ENCODE data around the gene MAST4.

MAST4 gene

GRCh38 chr5:66727630-66728029 lies 131.4 kb downstream of the MAST4 start:
- TF ChIP-seq CTCF (IDR thresholded peaks at IDR 0.05; ENCODE audit: low read depth, low read length, missing control alignments) = no peak
- no peak overlapping the region for H3K4me3 ChIP-seq (ENCODE audit: low read depth, low read length)
- in situ Hi-C loops (cut with HindIII; ENCODE audit: low pct_ligation_motif_present, low sequenced_read_pairs) = no loop called here
- DNase-seq = no peak
- no peak overlapping the region for H3K27ac ChIP-seq
- no peaks in the 10 kb centered on the region for H3K27me3 ChIP-seq (replicated peaks)
- H3K36me3 ChIP-seq (replicated peaks) = no peaks in the 10 kb centered on the region

- in situ Hi-C loops (cut with HindIII; ENCODE audit: low pct_ligation_motif_present, low sequenced_read_pairs) = no loop called here
- Histone ChIP-seq H3K36me3 (replicated peaks) (no peaks in the 10 kb centered on the region), H3K4me3 (ENCODE audit: low read depth, low read length) (no peak overlapping the region), H3K27me3 (replicated peaks) (no peaks in the 10 kb centered on the region), H3K27ac (no peak overlapping the region)
- no peak for DNase-seq
- TF ChIP-seq CTCF (IDR thresholded peaks at IDR 0.05; ENCODE audit: low read depth, low read length, missing control alignments) = no peak
Measured at GRCh38 chr5:66728049-66728448, 131.9 kb downstream of the MAST4 start.

GRCh38 chr5:66737096-66737495 lies 140.9 kb downstream of the MAST4 start:
- no peak for DNase-seq
- no peaks in the 10 kb centered on the region for H3K36me3 ChIP-seq (replicated peaks)
- in situ Hi-C loops (cut with HindIII; ENCODE audit: low pct_ligation_motif_present, low sequenced_read_pairs) = no loop called here
- TF ChIP-seq CTCF (IDR thresholded peaks at IDR 0.05; ENCODE audit: low read depth, low read length, missing control alignments) = no peak
- H3K4me3 ChIP-seq (ENCODE audit: low read depth, low read length) = no peak overlapping the region
- H3K27ac ChIP-seq = no peak overlapping the region
- no peaks in the 10 kb centered on the region for H3K27me3 ChIP-seq (replicated peaks)

- no peak overlapping the region for H3K4me3 ChIP-seq (ENCODE audit: low read depth, low read length)
- no peaks in the 10 kb centered on the region for H3K36me3 ChIP-seq (replicated peaks)
- no peaks in the 10 kb centered on the region for H3K27me3 ChIP-seq (replicated peaks)
- no peak overlapping the region for H3K27ac ChIP-seq
- no peak for DNase-seq
- TF ChIP-seq CTCF (IDR thresholded peaks at IDR 0.05; ENCODE audit: low read depth, low read length, missing control alignments) = no peak
- in situ Hi-C loops (cut with HindIII; ENCODE audit: low pct_ligation_motif_present, low sequenced_read_pairs) = no loop called here
Measured at GRCh38 chr5:66738136-66738535, 141.9 kb downstream of the MAST4 start.

GRCh38 chr5:66739021-66739420 lies 142.8 kb downstream of the MAST4 start:
- H3K27ac ChIP-seq = no peak overlapping the region
- DNase-seq = no peak

More at GRCh38 chr5:66739021-66739420, 142.8 kb downstream of the MAST4 start:
- H3K36me3 ChIP-seq (replicated peaks) = no peaks in the 10 kb centered on the region
- H3K4me3 ChIP-seq (ENCODE audit: low read depth, low read length) = no peak overlapping the region
- TF ChIP-seq CTCF (IDR thresholded peaks at IDR 0.05; ENCODE audit: low read depth, low read length, missing control alignments) = no peak
- in situ Hi-C loops (cut with HindIII; ENCODE audit: low pct_ligation_motif_present, low sequenced_read_pairs) = no loop called here
- no peaks in the 10 kb centered on the region for H3K27me3 ChIP-seq (replicated peaks)

Data from brain microvascular endothelial cell (primary cell).